Measurements from ENCODE around the gene UBE2D2.

Gene UBE2D2

DNA sequence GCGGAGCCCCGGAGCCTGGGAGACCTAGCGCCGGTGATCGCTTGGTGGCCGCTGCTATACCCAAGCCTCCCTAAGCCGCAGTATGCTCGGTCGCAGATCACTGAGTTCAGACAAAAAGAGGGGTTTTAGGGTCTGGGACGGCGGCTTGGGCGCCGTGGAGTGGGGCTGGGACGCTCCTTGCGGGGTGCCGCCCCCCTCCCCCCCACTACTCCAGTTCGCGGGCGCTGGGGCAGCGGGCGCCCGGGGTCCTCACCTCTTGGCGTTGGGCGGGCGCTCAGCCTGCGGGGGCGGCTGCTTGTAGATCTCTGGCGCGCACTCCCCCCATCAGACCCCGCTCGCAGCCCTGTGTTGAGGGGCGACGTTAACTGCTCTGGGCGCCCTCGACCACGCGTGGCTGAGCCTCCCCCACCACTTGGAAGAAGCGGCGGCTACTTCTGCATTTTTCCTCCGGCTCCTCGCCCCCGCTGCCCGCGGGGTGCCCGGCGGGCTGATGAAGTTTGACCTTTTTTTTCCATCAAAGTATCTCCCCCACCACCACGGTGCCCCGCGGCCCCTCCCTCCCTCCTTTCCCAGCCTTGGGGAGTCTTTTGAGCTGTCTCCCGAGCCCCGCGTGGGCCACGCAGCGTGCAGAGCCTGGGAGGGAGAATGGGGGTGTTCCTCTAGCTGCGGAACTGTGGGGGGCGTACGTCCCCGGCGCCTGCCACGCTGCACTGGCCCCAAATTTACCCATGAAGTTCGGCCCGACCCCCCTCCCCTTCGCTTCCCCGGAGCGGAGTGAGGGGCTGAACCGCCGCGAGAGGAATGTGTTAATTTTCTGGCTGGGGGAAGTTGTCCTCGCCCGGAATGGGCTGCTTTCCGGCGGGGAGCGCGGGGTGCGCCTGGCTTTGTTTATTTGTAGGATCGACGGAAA is 88.2 kb downstream of the UBE2D2 start:
- DNase-seq: no peak

DNA sequence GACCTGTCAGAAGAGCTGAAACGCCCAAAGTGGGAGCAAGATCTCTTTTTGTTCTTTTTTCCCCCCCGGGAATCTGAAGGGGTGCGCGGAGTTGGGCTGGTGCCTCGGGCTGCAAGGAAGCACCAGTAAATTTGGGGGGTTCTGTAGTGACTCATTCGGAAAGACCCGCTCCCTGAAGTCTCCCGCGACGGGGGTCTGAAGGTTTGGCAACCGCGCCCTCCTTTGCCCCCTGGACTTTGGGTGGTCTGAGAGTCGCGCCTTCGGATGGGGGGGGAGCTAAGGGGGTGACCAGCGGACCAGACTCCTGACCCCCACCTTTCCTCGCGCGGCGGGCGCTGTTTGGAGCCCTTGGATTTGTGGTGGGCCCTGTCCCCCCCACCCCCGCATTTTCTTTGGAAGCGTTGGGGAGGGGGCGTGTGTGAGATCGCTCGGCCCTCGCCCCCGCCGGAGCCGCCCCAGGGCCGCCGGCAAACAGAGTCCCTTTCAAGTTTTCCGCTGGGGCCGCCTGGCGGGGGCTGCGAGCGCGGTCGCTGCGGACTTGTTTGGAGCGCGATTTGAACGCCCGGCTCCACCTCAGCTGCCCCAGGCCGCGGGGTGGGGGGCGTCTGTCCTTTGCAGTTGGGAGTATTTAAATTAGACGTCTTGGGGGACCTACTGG is 89.0 kb downstream of the UBE2D2 start:
- DNase-seq: peak; percentile 42

GRCh38 chr5:139650689-139651042 is 89.5 kb downstream of the UBE2D2 start:
- no peak for DNase-seq

GRCh38 chr5:139651043-139651834 is 90.1 kb downstream of the UBE2D2 start:
- DNase-seq: no peak

- DNase-seq: peak; percentile 65
Observed at GRCh38 chr5:139651853-139652787, 91.0 kb downstream of the UBE2D2 start.

- no peak for DNase-seq
Observed at GRCh38 chr5:139652788-139653241, 91.7 kb downstream of the UBE2D2 start.

DNA sequence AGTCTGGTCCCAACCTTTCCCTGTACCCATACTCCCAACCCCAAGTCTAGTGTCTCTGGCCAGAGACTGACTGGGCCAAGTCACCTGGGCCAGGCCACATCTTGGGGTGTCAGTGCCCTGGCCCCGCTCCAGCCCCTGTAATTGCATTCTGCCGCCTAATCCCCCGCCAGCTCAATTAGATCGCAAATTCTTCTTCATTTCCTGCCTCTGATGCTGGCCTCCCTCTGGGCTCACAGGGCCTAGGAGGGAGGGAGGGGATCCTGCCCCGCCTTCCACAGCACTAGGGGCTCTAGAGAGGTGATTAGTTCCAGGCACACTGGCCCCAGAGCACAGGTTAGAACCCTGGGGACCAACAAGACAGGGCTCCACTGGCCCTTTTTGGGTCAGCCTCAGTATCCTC is 92.5 kb downstream of the UBE2D2 start:
- no peak for DNase-seq

GRCh38 chr5:139654464-139654863 is 93.3 kb downstream of the UBE2D2 start:
- no peak for DNase-seq

DNA sequence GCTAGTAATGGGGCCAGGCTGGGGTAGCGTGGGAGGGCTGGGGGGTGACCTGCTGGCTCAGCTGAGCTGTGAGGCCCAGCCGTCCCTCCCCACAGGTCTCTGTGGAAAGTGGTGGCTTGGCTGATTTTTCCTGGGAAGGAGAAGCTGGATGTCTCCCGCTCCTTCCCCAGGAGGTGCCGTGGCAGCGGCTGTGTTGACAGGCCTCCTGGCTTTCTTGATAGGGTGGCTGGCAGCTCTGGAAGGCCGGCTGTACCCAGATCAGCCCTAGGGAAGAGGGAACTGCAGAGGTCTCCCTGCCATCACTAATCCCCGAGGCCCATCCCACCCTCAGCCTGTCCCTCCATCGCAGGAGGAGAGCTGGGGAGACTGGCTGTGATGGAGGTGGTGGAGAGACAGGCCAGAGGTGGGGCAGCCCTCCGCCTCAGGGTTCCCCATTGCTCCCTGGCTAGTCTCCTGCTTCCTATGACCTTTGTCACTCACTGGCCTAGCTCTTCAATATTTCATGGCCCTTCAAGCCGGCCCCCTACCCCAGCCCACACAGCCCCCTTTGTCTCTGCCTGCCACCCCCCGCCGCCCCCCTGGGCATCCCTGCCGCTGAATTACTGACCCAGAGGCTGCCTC is 93.8 kb downstream of the UBE2D2 start:
- no peak for DNase-seq

- no peak for DNase-seq
Observed at GRCh38 chr5:139655727-139656271, 94.7 kb downstream of the UBE2D2 start.

DNA sequence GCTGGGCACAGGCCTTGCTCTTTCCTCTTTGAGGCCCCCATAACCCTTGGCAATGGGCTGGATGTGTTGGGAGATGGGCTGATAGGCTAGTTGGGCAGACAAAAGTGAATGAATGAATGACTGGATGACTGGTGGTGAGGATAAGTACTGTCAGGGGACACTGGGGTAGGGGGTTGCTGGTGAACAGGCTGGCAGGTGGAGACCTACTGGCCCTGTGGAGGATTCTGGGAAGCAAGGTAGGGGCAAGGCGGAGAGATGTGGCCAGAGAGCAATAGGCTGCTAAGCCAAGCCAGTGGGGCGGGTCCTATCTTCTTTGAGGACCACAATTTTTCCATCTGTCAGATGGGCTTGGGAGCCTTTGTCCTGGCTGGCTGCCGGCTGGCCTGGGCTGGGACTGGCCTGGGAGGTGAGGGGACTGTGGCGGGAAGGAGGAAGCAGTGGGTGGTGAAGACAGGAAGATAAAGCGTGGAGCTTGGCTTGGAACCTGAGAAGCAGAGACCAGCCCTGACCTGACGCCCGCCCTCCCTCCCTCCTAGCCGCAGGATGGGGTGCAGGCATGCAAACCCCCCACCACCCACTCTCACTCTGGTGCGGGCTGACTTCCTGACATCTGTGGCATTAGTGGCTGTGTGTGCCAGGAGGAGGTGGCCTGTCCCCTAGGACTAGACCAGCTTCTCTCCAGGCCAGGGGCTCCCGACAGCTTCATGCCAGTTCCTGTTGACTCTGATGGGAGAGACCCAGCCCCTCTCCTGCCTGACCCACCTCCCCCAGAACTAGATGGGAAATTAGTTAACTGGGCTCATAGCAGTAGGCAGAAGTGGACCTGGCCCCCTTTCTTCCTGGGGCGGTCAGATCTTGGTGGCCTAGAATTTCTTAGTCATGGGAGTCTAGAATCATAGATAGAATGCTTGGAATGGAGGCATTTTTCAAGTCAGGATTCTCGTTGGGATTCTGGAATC is 96.5 kb downstream of the UBE2D2 start:
- DNase-seq: no peak

GRCh38 chr5:139658501-139658927 is 97.4 kb downstream of the UBE2D2 start:
- no peak for DNase-seq

DNA sequence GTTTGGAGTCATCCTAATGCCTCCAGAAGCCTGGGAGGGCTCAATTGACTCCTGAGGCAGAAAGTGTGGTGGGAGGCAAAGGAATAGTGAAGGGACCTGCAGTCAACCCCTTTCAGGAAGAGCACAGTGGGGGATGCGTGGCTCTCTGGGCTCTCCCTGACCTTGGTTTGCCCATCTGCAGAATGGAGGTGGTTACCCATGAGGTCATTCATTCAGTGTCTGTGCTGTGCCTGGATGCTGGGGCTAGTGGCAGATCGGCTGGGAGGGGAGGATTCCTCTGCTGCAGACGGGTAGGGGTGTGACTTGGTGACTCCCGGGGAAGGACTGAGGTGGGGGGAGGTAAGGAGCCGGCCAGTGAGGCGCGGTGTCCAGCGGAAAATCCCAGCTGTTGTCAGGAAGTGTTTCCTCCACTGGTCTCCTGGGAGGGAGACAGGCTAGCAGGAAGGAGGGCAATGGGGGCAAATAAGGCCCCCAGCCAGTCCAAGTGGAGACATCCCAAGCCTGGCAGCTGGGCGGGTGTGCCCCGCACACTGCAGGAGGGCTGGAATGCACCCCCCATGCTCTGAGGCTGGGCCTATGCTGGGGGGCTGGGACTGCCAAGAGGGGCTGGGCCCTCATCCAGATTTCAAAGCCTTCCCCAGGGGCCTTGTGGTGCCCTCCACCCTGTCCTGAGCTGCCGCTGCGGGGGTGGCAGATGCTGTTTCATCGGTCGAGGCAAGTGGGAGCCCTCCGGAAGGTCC is 98.0 kb downstream of the UBE2D2 start:
- DNase-seq: no peak

DNA sequence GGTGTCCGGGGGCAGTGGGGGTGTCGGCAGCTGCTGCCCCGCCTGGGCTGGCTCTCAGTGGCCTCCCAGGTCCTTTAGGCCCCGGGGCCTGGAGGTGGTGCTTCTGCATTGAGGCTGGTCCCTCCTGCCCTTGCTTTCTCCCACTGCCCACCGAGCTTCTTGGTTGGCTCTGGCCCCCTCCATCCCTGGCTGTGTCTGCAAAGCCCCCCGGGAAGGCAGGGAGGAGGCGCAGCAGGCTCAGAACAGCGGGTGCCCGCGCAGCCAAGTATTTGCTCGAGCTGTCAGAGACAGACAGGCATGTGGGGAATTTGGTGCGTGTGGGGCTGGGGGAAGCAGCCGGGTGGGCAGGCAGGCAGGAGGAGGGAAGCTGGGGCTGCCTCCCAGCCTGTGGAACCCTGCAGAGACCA is 98.6 kb downstream of the UBE2D2 start:
- no peak for DNase-seq

DNA sequence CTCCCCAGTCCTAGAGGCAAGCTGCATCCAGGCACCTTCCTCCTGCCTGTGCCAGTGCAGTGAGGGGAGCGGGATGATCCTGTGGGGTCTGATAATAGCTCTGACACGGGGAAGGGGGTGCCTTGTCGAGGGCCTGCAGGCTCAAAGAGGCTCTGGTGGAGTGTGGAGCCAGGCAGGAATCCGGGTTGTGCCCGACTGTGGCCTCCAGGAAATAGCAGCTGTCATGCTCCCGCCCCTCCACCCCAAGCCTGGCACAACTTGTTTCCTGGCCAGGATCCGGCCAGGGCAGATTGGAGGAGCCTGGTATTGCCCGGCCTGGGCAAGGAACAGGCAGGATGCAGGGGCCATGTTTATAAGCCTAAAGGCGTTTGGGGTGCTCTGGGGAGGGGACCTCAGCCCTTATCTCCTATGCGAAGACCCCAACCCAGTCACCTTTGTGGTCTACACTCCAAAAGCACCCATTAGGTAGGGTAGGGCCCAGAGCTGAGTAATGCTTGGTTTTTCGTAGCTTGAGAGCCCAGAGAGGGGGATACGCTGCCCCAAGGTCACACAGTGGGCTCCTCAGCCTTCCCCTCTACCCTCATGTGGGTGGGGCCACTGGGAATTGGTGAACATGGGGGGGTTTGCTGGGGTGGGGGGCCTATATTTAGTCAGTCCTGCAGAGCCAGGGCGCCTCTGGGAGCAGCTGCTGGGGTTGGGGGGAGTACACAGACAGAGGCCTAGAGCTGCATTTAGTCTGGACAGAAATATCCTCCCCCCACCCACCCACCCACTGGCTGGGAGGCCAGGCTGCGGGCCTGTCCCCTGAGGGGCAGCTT is 99.2 kb downstream of the UBE2D2 start:
- DNase-seq: no peak

- DNase-seq: peak; percentile 26
Observed at GRCh38 chr5:139660923-139661814, 100.0 kb downstream of the UBE2D2 start.

DNA sequence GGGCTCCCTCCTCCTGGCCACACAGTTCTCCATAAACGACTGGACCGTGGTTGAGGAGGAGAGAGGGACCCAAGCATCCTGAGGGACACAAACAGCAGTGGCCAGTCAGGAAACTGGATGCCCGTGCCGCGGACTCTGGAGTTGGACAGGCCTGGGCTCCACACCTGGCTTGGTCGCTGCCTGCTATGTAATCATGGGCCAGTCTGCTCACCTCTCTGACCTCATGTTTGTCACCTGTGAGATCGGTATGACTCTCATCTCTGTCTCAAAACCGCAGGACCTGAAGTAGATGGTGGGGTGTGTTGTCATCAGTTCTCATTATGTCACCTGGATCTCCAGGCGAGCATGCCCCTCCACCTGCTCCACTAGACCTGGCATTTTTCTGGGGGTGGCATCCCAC is 101.5 kb downstream of the UBE2D2 start:
- DNase-seq: no peak

Measured in CD4-positive, alpha-beta T cell treated with Interleukin-17A for 4 hours (primary cell).